Hematopoietic multipotent progenitor cell (in vitro differentiated cells): ENCODE measurements around the gene S100PBP. TPM values are rescaled to one million over a fixed set of nuclear protein-coding genes. Genes with fewer than 3 reads are reported as not detected.

Source experiments
- DNase-seq, 3 donors: peaks; one replicate each; pipeline ENCODE4 v3.0.0-alpha.2; 2011 to 2015; ENCODE audit warnings: low read depth in 2 of 3, low spot score in 2 of 3
- total RNA-seq: library from RNA; depleted of rRNA; stranded (reverse); fragments of >200 nt; gene quantifications from one replicate; pipeline ENCODE4 v1.2.3, GENCODE V29; 2012

The S100PBP gene
- 25.0 TPM for total RNA-seq

- peak; percentile 94 to 99 (median 99) for DNase-seq
Measured at GRCh38 chr1:32817159-32817814, at the start of gene S100PBP, which contains the start of gene YARS1. TSS of gene S100PBP (plus strand) at chr1:32817653. CDS start at chr1:32826100, 8,447 bp downstream. TSS of gene YARS1 (minus strand) at chr1:32817358. CDS start at chr1:32817244, 114 bp downstream.

DNA sequence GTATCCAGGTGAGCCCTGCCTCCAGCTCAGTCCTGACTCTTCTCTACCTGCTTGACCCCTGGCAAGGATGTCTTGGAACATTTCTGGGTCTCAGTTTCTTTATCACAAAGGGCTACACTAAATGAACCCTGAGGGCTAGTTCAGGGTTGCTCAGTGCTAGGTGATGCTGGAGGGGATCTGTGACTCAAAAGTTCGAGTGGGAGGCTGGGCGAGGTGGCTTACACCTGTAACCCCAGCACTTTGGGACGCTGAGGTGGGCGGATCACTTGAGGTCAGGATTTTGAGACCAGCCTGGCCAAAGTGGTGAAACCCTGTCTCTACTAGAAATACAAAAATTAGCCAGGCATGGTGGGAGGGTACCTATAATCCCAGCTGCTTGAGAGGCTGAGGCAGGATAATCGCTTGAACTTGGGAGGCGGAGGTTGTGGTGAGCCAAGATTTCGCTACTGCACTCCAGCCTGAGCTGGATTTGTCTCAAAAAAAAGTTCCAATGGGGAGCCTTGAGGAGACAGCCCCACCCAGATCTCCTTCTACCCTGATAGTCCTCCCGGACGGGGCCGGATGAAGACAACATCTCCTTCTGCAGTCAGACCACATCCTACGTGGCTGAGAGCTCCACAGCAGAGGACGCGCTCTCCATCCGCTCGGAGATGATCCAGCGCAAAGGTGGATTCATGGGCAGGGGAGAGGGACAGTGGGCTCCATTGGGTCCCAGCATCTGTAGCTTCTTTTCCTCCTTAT, 49.2 kb upstream of the S100PBP start:
- no peak for DNase-seq

GRCh38 chr1:32769524-32770220, 47.8 kb upstream of the S100PBP start:
- DNase-seq, result no peak

- no peak for DNase-seq
Measured at GRCh38 chr1:32770221-32770731, 47.2 kb upstream of the S100PBP start.

- DNase-seq, result no peak
Measured at GRCh38 chr1:32770741-32771548, 46.5 kb upstream of the S100PBP start.

DNA sequence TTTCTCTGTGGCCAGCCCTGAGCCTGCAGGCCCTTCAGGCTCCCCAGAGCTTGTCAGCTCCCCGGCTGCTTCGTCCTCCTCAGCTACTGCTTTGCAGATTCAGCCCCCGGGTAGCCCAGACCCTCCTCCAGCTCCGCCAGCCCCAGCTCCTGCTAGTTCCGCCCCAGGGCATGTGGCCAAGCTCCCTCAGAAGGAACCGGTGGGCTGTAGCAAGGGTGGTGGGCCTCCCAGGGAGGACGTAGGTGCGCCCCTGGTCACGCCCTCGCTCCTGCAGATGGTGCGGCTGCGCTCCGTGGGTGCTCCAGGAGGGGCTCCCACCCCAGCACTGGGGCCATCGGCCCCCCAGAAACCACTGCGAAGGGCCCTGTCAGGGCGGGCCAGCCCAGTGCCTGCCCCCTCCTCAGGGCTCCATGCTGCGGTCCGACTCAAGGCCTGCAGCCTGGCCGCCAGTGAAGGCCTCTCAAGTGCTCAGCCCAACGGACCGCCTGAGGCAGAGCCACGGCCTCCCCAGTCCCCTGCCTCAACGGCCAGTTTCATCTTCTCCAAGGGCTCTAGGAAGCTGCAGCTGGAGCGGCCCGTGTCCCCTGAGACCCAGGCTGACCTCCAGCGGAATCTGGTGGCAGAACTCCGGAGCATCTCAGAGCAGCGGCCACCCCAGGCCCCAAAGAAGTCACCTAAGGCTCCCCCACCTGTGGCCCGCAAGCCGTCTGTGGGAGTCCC, 45.7 kb upstream of the S100PBP start:
- DNase-seq, result no peak

DNA sequence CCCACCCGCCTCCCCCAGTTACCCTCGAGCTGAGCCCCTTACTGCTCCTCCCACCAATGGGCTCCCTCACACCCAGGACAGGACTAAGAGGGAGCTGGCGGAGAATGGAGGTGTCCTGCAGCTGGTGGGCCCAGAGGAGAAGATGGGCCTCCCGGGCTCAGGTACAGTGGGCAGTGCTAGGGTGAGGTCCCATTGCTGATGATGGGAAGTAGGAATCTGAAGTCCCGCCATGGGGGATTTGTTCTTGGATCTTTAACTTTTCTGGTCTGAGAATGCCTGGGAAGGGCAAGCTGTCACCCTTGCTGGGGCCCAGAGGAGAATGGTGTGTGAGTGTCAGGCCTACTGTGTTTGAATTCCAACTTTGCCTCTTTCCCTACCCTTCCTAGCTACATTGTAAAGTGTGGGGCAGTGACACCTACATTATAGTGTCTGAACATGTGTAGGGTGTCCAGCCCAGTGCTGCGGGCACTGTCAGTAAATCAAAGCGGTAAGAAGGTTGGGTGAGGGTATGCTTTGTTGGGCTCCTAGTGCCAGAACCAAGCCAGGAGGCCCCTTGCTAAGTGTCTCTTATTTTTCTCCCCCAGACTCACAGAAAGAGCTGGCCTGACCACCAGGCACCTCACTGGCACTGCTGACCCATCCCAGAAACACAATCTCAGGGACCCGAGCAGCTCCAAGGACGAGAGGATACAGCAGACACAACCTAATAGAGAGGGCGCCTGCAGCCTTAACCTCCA, 45.0 kb upstream of the S100PBP start:
- DNase-seq, result no peak

- peak; percentile 54 to 80 (median 70) for DNase-seq
Measured at GRCh38 chr1:32773018-32773763, 44.3 kb upstream of the S100PBP start.

GRCh38 chr1:32773764-32774463, 43.5 kb upstream of the S100PBP start:
- DNase-seq, result no peak

DNA sequence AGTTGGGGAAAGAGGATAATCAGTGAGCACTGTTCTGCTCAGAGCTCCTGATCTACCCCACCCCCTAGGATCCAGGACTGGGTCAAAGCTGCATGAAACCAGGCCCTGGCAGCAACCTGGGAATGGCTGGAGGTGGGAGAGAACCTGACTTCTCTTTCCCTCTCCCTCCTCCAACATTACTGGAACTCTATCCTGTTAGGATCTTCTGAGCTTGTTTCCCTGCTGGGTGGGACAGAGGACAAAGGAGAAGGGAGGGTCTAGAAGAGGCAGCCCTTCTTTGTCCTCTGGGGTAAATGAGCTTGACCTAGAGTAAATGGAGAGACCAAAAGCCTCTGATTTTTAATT, 43.0 kb upstream of the S100PBP start:
- no peak for DNase-seq

DNA sequence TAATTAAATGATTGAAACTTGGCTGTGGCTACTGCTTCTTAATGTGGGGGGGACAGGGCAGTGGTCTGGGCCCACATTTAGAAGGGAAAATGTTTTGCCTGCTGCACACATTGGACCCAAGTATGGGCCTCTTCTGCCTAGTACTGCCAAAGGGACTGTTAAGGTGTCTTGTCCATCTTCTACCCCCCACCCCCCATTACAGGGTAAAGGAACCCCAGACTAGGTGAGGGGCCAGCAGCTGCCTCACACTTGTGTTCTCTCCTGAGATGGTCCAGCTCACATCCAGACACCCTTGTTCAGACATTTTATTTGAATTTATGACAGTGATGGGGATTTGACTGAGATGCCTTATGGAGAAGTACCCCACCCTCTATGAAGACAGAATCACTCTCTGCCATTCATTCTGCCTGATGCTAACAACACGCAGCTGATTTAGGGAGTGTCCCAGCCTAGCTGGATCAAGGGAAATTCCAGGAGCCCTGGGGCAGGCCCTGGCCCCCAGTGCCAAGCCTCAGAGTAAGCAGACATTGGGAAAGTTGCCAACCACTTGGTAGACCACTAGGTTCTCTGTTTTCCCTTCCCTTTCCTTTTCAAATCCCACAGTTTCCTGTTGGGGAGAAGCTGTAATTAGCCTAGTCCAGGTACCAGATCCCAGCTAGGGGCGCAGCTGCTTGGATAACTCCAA, 42.4 kb upstream of the S100PBP start:
- DNase-seq, result no peak

DNA sequence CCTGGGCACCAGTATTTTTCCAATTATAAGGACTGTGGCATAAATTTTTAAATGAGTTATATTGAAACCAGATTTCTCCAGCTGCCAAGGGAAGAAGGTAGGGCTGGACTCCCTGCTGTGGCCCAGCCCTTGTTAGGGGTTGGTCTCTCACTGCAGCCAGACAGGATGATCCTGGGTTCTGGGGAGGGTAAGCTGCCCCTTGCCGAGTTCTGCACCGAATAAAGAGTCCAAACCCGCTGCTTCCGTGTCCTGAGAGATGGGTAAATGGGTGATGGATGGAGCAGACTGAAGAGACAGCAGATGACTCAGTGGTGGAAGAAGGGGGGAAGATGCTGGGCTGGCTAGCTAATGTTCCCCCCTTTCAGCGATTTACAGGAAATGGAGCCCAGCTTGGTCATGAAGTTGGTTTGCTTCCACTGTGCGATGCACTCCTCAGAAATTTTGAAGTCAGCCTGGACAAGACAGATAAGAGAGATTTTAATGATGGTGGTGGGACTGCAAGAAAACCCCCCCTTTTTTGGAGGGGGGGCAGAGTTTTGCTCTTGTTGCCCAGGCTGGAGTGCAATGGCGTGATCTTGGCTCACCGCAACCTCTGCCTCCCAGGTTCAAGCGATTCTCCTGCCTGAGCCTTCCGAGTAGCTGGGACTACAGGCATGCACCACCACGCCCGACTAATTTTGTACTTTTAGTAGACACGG, 41.7 kb upstream of the S100PBP start:
- DNase-seq, result peak in 2 of 3 donors; percentile 40 to 49

DNA sequence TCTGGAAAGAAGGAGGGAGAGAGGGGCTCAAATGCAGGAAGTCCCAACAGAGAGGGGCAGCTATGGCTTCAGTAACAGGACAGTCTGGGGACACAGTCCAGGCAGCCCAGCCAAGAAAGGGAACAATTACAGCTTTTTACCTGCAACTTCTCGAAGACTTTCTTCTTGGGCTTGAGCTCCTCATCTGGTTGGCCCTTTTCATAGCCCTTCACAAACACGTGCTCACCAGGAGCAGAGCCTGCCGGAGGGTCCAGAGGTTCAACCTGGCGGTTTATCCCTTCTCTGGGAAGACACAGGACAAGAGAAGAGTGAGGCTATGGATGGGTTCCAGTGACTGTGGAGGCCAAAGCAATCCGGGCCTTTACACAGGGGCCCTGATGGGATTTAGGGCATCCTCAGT, 38.2 kb upstream of the S100PBP start:
- DNase-seq, result no peak

GRCh38 chr1:32780005-32780404, 37.4 kb upstream of the S100PBP start:
- DNase-seq, result no peak

- no peak for DNase-seq
Measured at GRCh38 chr1:32780628-32781234, 36.7 kb upstream of the S100PBP start.

GRCh38 chr1:32782086-32782485, 35.4 kb upstream of the S100PBP start:
- DNase-seq, result no peak
